GM19455 (cell line): ENCODE data around the gene NWD2.
"Not testable (repeated sequence)": the region's sequence is repeated elsewhere in the genome, so short reads cannot be mapped to it uniquely, and the experiment has no call there.

ENCODE experiments used
- ATAC-seq: cut with Tn5 transposase; IDR thresholded peaks from one replicate; pipeline ENCODE4 v1.9.1; 2021; ENCODE audit not compliant: unreplicated experiment

NWD2 gene

GRCh38 chr4:37495353-37495752, 250.8 kb downstream of the NWD2 start:
- not testable (repeated sequence) for ATAC-seq
